Activated CD8-positive, alpha-beta T cell treated with anti-CD3 and anti-CD28 coated beads, Interleukin-2, amount 10 ng/mL, durations not matched to agents 7 days and 5 days (primary cell): Measurements from ENCODE around the gene PHKB. TPM values are rescaled to one million over a fixed set of nuclear protein-coding genes. Genes with fewer than 3 reads are reported as not detected.
"Not testable (repeated sequence)": the region's sequence is repeated elsewhere in the genome, so short reads cannot be mapped to it uniquely, and the experiment has no call there.

ENCODE experiments used
- ATAC-seq: fragments of 150-1000 bp; cut with Tn5 transposase; one replicate; pipeline ENCODE4 v1.10.0; 2021; ENCODE audit warnings: moderate library complexity
- CTCF ChIA-PET: fragments of 350-600 bp; sonication (Branson Sonifier 250); formaldehyde crosslinking; loops from one replicate; lab custom pipeline; 2021; ENCODE audit warnings: antibody characterized with exemption; lab: Charles Lee
- POLR2A ChIA-PET: fragments of 350-600 bp; sonication (Branson Sonifier 250); formaldehyde crosslinking; loops from one replicate; lab custom pipeline; 2021; ENCODE audit warnings: antibody characterized with exemption; lab: Charles Lee
- DNase-seq: peaks from one replicate; pipeline ENCODE4 v3.0.0-alpha.2; 2020
- H3K27ac Mint-ChIP-seq: one replicate; pipeline ENCODE4 v1.8.0; 2021; ENCODE audit warnings: mild to moderate bottlenecking, mixed read lengths
- H3K27me3 Mint-ChIP-seq: one replicate; pipeline ENCODE4 v1.8.0; 2021; ENCODE audit warnings: low read depth, mixed read lengths
- H3K36me3 Mint-ChIP-seq: one replicate; pipeline ENCODE4 v1.8.0; 2021; ENCODE audit warnings: low read depth, mixed read lengths
- H3K4me1 Mint-ChIP-seq: one replicate; pipeline ENCODE4 v1.8.0; 2021; ENCODE audit warnings: low read depth, mixed read lengths
- H3K4me3 Mint-ChIP-seq: one replicate; pipeline ENCODE4 v1.8.0; 2021; ENCODE audit warnings: mild to moderate bottlenecking, mixed read lengths
- H3K9me3 Mint-ChIP-seq: one replicate; pipeline ENCODE4 v1.8.0; 2022; ENCODE audit warnings: mixed read lengths; ENCODE audit not compliant: insufficient read depth
- total RNA-seq, 2 experiments: library from RNA; stranded (reverse); gene quantifications; one replicate each; pipeline ENCODE4 v1.2.3, GENCODE V29; 2021

The PHKB gene
- total RNA-seq, 2 experiments from 2014 or later, result 34.9 to 36.8 TPM

- H3K27ac Mint-ChIP-seq, result no peak overlapping the region
- H3K9me3 Mint-ChIP-seq, result no peaks in the 10 kb centered on the region
- no peak for DNase-seq
- ATAC-seq, result no peak
- H3K36me3 Mint-ChIP-seq, result peaks cover 17% of the 10 kb centered on the region
- ChIA-PET POLR2A (no interaction called here), CTCF (no interaction called here)
- no peaks in the 10 kb centered on the region for H3K27me3 Mint-ChIP-seq
- no peaks in the 10 kb centered on the region for H3K4me1 Mint-ChIP-seq
- H3K4me3 Mint-ChIP-seq, result no peak overlapping the region
Observed at GRCh38 chr16:47666434-47666833, 205.3 kb downstream of the PHKB start.

GRCh38 chr16:47667956-47668355 lies 206.8 kb downstream of the PHKB start:
- no peak overlapping the region for H3K27ac Mint-ChIP-seq
- POLR2A ChIA-PET, result no interaction called here
- H3K27me3 Mint-ChIP-seq, result no peaks in the 10 kb centered on the region
- H3K4me1 Mint-ChIP-seq, result no peaks in the 10 kb centered on the region
- ATAC-seq, result no peak
- DNase-seq, result no peak
- H3K9me3 Mint-ChIP-seq, result no peaks in the 10 kb centered on the region
- H3K36me3 Mint-ChIP-seq, result peaks cover 10% of the 10 kb centered on the region
- CTCF ChIA-PET, result no interaction called here
- no peak overlapping the region for H3K4me3 Mint-ChIP-seq

- Mint-ChIP-seq H3K27ac (no peak overlapping the region), H3K27me3 (no peaks in the 10 kb centered on the region), H3K9me3 (peaks cover 3% of the 10 kb centered on the region), H3K4me1 (no peaks in the 10 kb centered on the region), H3K4me3 (no peak overlapping the region), H3K36me3 (peaks cover 27% of the 10 kb centered on the region)
- ChIA-PET POLR2A (no interaction called here), CTCF (no interaction called here)
- DNase-seq (no peak), ATAC-seq (no peak)
Observed at GRCh38 chr16:47672475-47672874, 211.3 kb downstream of the PHKB start.

GRCh38 chr16:47676635-47677177 lies 215.6 kb downstream of the PHKB start:
- H3K27me3 Mint-ChIP-seq, result no peaks in the 10 kb centered on the region
- H3K4me3 Mint-ChIP-seq, result no peak overlapping the region
- peaks cover 3% of the 10 kb centered on the region for H3K9me3 Mint-ChIP-seq
- no peaks in the 10 kb centered on the region for H3K4me1 Mint-ChIP-seq
- CTCF ChIA-PET, result no interaction called here
- peaks cover 28% of the 10 kb centered on the region for H3K36me3 Mint-ChIP-seq
- DNase-seq (no peak), ATAC-seq (no peak)
- no peak overlapping the region for H3K27ac Mint-ChIP-seq
- POLR2A ChIA-PET, result no interaction called here

GRCh38 chr16:47681571-47681970 lies 220.4 kb downstream of the PHKB start:
- DNase-seq, CTCF ChIA-PET, POLR2A ChIA-PET, ATAC-seq, H3K4me1 Mint-ChIP-seq, H3K27me3 Mint-ChIP-seq, H3K27ac Mint-ChIP-seq, H3K9me3 Mint-ChIP-seq, H3K4me3 Mint-ChIP-seq: not testable (repeated sequence)
- peaks cover 29% of the 10 kb centered on the region for H3K36me3 Mint-ChIP-seq

- Mint-ChIP-seq H3K27ac (no peak overlapping the region), H3K36me3 (peaks cover 24% of the 10 kb centered on the region), H3K4me3 (no peak overlapping the region), H3K9me3 (no peaks in the 10 kb centered on the region), H3K27me3 (no peaks in the 10 kb centered on the region), H3K4me1 (no peaks in the 10 kb centered on the region)
- ChIA-PET POLR2A (no interaction called here), CTCF (no interaction called here)
- no peak for DNase-seq
- ATAC-seq, result no peak
Observed at GRCh38 chr16:47687694-47688093, 226.6 kb downstream of the PHKB start.

- Mint-ChIP-seq H3K27me3 (no peaks in the 10 kb centered on the region), H3K27ac (no peak overlapping the region), H3K36me3 (peaks cover 34% of the 10 kb centered on the region), H3K4me3 (no peak overlapping the region), H3K9me3 (no peaks in the 10 kb centered on the region), H3K4me1 (peaks cover 10% of the 10 kb centered on the region)
- DNase-seq (no peak), ATAC-seq (no peak)
- CTCF ChIA-PET, result no interaction called here
- POLR2A ChIA-PET, result no interaction called here
Observed at GRCh38 chr16:47693226-47693625, 232.1 kb downstream of the PHKB start.

GRCh38 chr16:47694543-47694942 lies 233.4 kb downstream of the PHKB start:
- Mint-ChIP-seq H3K9me3 (no peaks in the 10 kb centered on the region), H3K36me3 (peaks cover 42% of the 10 kb centered on the region), H3K27me3 (no peaks in the 10 kb centered on the region), H3K27ac (no peak overlapping the region), H3K4me1 (peaks cover 10% of the 10 kb centered on the region), H3K4me3 (no peak overlapping the region)
- DNase-seq, result no peak
- no peak for ATAC-seq
- CTCF ChIA-PET, result no interaction called here
- POLR2A ChIA-PET, result no interaction called here

- DNase-seq (no peak), ATAC-seq (no peak)
- Mint-ChIP-seq H3K4me3 (no peak overlapping the region), H3K9me3 (no peaks in the 10 kb centered on the region), H3K4me1 (peaks cover 10% of the 10 kb centered on the region), H3K27me3 (no peaks in the 10 kb centered on the region), H3K27ac (no peak overlapping the region), H3K36me3 (peaks cover 40% of the 10 kb centered on the region)
- POLR2A ChIA-PET, result no interaction called here
- CTCF ChIA-PET, result no interaction called here
Observed at GRCh38 chr16:47695756-47696155, 234.6 kb downstream of the PHKB start.

GRCh38 chr16:47697826-47698225 lies 236.7 kb downstream of the PHKB start:
- Mint-ChIP-seq H3K4me3 (no peak overlapping the region), H3K9me3 (no peaks in the 10 kb centered on the region), H3K4me1 (peaks cover 10% of the 10 kb centered on the region), H3K27ac (no peak overlapping the region), H3K27me3 (no peaks in the 10 kb centered on the region), H3K36me3 (peaks cover 32% of the 10 kb centered on the region)
- DNase-seq, result no peak
- POLR2A ChIA-PET, result no interaction called here
- no peak for ATAC-seq
- CTCF ChIA-PET, result no interaction called here

- Mint-ChIP-seq H3K4me3 (no peak overlapping the region), H3K27me3 (no peaks in the 10 kb centered on the region), H3K27ac (no peak overlapping the region), H3K36me3 (peaks cover 32% of the 10 kb centered on the region), H3K9me3 (no peaks in the 10 kb centered on the region), H3K4me1 (peaks cover 10% of the 10 kb centered on the region)
- ChIA-PET POLR2A (interaction anchor here (1.0 kb wide), 1 partner anchor 16 kb away, joined by 3 read pairs; no protein-coding TSS in a partner anchor), CTCF (no interaction called here)
- no peak for DNase-seq
- no peak for ATAC-seq
Observed at GRCh38 chr16:47699106-47699505, 238.0 kb downstream of the PHKB start.

GRCh38 chr16:47700857-47701587 lies 239.9 kb downstream of the PHKB start:
- ChIA-PET POLR2A (no interaction called here), CTCF (interaction anchor here (1.6 kb wide), 1 partner anchor 559 kb away, joined by 3 read pairs; no protein-coding TSS in a partner anchor)
- Mint-ChIP-seq H3K36me3 (peaks cover 29% of the 10 kb centered on the region), H3K4me3 (no peak overlapping the region), H3K9me3 (no peaks in the 10 kb centered on the region), H3K27ac (no peak overlapping the region), H3K27me3 (no peaks in the 10 kb centered on the region), H3K4me1 (peaks cover 10% of the 10 kb centered on the region)
- DNase-seq (no peak), ATAC-seq (no peak)
